NCI-H345 (cell line): Measurements from ENCODE around the gene DPRX.
"Not testable (repeated sequence)": the region's sequence is repeated elsewhere in the genome, so short reads cannot be mapped to it uniquely, and the experiment has no call there.

Experiments
- DNase-seq: peaks from one replicate; lab custom pipeline; 2025; lab: John Stamatoyannopoulos, UW

DPRX gene

DNA sequence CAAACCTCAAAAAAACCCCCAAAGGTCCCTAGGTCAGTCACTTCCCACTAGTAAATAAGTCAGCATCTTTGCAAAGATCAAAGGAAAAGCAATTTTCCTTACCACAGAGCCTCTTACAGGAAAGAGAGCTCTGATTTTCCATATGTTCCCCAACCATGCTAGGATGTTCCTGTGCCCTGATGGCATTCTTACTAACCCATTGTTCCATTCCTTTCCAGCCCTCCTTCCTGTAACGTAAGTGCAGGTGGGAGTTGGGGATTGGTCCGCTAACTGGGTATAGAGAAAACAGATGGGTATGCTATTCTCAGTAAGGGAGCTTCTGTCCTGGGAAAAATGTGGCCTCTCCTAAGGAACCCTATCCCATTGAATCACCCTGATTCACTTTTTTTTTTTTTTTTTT is 14.3 kb downstream of the DPRX start:
- DNase-seq = no peak

DNA sequence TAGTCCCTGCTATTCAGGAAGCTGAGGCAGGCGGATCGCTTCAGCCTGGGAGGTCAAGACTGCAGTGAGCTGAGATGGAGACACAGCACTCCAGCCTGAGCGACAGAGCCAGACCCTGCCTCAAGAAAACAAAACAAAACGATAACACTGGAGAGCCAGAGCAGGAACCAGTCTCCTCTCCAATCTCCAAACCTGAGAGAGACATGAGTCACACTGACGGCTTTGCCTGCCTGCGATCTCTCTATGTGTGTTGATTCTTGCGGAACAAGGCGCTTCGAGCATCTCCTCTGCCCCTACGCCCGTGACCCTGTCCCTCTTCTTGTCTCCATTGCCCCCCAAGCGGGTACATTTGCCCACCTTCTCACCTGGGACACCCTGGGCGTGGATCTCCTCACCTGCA is 15.6 kb downstream of the DPRX start:
- no peak for DNase-seq

DNA sequence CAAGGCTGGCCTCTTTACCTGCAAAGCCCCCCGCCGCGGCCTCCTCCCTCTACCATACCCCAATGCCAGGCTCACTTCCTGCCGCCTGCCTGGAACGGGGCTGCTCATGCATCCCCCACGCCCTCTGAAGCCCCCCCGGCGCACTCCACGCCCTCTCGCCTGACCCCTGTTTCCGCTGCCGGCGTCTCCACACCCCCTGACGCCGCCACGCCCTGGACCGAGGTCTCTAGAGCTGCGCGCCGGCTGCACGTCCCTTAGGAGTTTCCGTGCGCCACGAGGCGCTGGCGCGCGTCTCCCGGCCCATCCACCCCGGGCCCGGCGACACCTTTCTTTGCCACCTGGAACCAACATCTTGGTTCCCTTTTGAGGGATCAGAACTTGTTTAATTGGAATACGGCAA is 16.0 kb downstream of the DPRX start:
- DNase-seq = no peak

DNA sequence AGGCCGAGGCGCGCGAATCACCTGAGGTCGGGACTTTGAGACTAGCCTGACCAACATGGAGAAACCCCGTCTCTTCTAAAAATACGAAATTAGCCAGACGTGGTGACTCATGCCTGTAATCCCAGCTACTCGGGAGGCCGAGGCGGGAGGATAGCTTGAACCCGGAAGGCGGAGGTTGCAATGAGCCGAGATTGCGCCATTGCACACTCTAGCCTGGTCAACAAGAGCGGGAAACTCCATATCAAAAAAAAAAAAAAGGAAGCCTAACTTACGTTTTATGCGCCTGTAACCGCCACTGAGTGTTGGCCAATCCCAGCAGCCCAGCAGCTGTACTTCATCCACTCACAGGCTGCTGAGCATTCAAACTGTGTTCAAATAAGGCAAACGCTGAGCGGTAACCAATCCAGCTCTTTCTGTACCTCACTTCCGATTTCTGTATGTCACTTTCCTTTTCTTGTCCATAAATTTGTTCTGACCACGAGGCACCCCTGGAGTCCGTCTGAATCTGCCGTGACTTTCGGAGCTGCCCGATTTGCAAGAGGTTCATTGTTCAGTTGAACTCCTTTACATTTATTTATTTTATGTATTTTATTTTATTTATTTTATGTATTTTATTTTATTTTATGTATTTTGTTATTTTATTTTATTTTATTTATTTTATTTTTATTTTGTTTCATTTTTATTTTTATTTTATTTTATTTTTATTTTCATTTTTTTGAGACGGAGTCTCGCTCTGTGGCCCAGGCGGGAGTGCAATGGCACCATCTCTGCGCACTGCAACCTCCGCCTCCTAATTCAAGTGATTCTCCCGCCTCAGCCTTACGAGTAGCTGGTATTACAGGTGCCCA is 18.2 kb downstream of the DPRX start:
- no peak for DNase-seq

DNA sequence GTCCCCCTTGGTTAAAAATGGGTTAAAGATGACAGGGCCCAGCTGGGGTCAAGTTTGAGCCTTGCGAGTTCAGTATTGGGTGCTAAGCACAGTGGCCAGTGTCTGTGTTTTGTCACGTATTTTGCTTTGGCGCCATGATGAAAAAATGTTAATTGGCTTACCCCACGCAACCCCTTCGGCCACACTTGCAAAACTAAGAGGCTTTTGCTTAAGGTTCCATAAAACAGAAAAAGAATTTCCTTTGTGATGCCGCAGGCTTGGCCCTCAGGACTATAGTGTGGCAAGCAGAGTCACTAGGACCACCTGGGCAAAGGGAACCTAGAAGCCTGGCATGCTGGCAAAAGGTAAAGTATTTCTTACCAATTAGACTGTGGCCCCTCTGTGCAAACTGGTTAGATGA is 20.7 kb downstream of the DPRX start:
- DNase-seq = no peak

DNA sequence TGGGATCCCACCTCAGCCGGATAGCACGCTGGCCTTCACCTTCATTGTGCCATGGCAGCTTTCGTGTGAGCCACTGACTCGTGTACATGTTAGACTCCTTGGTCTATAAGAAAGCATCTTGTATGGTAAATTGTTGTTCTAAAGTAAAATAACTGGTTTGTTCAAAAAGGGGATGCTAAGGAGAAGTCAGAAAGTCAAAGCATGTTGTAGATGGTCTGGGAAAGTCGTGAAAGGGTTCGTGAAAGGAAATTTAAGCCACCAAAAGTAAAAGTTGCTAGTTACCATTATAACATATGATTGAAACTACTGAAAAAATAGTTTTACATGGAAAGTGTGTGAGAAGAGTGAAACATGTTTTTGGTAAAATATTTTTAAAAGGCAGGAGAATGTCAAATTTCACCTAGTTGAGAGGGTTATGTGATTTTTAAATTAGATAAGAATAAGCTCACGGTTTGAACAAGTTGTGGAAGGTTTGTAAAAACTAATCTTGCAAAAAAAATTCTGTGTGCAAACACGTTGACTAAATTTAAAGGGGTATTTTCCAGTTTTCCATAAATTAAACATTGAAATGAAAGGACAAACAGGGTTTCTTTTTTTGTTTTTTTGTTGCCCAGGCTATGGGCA is 23.4 kb downstream of the DPRX start:
- no peak for DNase-seq

DNA sequence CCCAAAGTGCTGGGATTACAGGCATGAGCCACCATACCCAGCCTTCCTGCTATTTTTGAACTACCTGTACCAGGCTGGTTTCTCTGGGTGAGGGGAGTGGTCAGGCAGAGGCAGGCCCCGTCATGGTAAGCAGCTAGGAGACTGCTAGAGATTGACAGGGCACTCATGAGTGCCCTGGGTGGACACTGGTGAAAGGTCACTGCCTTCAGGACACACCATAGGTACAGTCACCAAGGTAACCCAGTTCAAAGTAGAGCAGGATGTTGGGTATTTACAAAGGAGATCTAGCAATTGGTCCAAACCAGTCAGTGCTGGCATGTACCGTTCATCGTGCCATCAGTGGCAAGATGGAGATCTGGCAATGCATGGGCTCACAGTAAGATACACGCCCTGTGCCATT is 25.5 kb downstream of the DPRX start:
- no peak for DNase-seq

DNA sequence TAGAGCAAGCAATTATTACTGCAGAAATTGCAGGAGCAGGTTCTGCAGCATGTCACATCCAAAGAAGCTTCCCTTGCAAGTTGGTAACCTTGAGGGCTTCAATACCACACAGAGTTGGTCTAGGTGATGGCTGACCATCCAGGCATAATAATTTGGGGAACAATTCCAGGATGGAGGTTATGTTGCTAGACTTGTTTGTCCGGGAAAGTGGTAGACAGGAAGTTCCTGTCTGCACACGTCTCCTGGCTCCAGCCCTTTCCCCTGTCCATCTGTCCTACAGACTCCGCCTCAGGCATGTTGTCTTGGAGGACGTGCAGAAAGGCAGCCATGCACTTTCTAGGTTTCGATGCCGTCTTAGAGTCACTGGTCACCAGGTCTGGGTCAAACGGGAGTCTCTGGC is 26.0 kb downstream of the DPRX start:
- no peak for DNase-seq

DNA sequence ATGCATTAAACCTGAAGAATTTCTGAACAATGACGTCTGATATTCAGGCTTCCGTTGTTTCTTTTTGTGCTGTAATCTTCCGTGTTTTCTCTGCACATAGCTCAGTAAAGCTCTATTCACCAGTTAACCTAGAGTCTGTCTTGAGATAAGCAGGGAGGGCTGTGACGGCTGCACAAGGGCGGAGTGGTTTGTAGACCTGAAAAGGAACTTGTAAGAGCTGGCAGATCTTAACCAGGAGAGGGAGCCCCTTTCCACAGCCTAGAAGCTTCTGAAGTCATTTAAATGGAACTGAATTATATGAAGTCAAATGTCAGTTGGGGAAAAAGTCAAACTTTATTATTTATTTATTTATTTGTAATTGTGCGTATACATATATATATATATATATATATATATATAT is 27.5 kb downstream of the DPRX start:
- DNase-seq = no peak

DNA sequence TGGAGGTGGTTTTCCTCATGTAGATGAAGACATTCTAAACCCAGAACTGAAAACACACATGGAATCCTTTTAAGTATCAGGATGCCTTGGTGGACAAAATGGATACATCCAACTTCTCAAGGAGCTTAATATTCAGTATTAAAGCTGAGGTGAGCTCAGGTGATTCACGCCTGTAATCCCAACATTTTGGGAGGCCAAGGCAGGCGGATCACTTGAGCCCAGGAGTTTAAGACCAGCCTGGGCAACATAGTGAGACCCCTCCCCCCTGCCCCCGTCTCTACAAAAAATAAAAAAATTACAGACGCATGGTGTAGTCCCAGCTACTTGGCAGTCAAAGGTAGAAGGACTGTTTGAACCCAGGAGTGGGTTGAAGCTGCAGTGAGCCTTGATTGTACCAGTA is 28.8 kb downstream of the DPRX start:
- DNase-seq = no peak

DNA sequence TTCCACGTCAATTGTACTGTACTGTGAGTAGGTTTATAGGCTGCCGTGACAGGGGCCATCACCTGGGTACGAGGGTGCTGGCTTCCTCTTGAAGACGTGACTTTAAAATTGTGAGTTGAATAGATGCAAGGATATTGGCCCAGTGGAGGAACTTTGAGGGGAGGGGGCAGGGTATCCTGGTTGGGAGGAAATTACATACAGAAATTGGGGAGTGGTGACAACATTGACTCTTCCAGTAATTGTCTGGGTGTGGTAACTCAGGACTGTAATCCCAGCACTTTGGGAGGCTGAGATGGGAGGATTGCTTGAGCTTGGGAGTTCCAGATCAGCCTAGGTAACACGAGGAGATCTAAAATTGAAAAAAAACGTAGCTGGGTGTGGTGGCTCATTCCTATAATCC is 30.4 kb downstream of the DPRX start:
- DNase-seq = no peak

DNA sequence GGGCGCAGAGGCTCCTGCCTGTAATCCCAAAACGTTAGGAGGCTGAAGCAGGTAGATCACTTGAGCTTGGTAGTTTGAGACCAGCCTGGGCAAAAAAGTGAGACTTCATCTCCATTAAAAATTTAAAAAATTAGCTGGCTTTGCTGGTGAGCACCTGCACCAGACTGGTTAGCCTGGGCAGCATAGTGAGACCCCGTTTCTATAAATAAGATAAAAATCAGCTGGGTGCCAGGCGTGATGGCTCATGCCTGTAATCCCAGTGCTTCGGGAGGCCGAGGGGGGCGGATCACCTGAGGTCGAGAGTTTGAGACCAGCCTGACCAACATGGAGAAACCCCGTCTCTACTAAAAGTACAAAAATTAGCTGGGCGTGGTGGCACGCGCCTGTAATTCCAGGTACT is 32.4 kb downstream of the DPRX start:
- no peak for DNase-seq

DNA sequence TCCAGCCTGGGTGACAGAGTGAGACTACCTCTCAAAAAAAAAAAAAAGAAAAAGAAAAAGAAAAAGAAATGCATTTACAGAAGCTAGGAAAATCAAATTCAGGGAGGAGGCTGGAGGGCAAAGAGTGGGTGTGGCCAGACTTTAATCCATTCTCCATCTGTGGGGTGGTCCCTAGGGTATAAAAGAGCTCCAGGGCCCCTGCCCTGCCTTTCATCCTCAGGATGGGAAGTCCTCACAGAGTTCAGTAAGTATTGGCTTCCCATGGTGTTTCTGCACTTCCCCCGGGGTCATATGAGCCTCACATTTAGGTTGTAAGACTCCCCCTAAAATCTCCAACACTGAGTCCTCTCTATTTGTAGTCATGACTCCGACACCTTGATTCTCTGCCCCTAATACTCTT is 33.0 kb downstream of the DPRX start:
- DNase-seq = no peak

DNA sequence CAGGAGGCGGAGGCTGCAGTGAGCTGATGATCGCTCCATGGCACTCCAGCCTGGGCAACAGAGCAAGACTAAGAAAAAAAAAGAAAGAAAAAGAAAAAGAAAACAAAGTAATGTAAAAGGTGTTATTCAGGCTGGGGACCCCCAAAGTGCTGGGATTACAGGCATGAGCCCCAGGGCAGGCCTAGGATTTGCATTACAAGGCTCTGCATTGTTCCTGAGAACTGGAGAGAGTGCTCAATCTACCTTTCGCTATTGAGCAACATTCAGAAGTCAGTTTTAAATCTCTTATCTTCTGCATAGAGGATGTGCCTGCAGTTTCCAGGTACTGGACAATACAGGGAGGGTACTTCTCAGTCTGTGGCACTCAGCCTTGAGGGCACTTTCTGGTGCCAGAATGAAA is 34.5 kb downstream of the DPRX start:
- DNase-seq = not testable (repeated sequence)

DNA sequence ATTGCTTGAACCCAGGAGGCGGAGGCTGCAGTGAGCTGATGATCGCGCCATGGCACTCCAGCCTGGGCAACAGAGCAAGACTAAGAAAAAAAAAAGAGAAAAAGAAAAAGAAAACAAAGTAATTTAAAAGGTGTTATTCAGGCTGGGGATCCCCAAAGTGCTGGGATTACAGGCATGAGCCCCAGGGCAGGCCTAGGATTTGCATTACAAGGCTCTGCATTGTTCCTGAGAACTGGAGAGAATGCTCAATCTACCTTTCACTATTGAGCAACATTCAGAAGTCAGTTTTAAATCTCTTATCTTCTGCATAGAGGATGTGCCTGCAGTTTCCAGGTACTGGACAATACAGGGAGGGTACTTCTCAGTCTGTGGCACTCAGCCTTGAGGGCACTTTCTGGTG is 37.0 kb downstream of the DPRX start:
- not testable (repeated sequence) for DNase-seq

DNA sequence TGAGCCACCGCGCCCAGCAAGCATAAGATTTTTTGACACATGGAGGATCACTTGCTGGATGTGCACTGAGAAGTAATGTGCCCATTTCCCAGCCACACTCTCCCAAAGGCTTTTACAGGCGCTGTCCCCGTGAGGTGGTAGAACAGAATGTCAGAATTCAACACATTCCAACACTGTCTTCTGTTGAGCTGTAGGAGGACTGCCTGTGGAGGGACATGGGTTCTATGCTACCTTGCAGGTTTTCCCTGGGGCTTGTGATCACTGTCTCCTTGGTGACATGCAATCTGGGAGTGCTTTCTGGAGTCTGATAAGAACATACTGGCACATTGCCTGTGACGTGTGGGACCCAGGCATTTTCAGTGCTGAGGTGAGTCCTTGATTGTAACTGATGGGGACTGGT is 38.5 kb downstream of the DPRX start:
- DNase-seq = no peak

DNA sequence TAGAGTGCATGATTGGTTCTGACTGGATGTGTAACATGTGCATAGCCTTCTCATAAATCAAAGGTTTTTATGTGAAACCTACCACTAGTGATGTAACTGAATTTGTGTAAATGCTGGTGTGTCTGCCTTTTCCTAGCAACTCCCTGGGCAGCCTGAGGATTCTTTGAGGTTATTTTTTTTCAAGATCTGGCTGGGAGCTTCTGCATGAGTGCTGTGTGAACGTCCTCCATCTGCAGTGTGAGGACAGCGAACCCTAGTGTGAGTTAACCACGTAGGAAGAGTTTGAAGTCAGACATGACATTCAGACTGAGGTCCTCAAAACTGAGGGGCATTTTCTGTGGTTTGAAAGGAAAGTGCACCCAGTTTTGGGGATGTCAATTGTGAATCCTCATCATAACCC is 39.9 kb downstream of the DPRX start:
- DNase-seq = no peak
